ENCODE measurements around the gene NSG1. TPM values are rescaled to one million over a fixed set of nuclear protein-coding genes. Genes with fewer than 3 reads are reported as not detected.

The NSG1 gene
- total and polyA plus RNA-seq, 2 of the 13 experiments (the other 11 are each of a cell fraction or from before 2014, with no cell fraction given) = not detected

DNA sequence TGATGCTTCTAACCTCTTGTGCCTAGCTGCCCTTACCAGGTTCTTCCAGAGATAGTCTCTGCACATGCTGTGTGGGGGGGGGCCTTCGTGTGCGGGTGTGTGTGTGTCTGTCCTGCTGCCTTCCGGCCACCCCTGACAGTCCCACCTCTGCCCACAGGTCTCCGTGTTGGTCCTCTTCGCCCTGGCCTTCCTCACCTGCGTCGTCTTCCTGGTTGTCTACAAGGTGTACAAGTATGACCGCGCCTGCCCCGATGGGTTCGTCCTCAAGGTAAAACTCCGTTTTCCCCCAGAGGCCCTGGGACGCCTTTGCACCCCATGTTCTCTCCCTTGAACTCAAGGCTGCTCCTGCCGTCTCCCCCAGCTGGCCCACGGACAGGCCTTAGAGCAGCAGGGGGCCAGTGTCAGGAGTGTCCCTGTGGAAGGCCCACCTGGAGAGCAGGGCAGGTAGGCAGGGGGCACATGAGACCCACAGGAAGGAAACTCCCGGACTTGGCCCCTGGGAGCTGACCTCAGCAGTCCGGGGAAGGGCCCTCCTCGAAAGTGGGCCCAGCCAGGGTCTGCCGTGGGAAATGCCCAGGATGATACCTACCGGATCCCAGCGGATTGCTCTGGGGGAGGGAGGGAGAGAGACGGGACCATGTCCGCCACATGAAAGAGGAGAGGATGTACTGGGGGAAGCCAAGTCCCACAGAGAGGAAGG lies 22.7 kb downstream of the NSG1 start:
- in situ Hi-C loops (cut with HindIII; ENCODE audit: extremely low pct_ligation_motif_present, low pct_unique_long_range_greater_than_20kb) = no loop called here
- 74% methylated on average over 23 of the region's 23 CpGs for WGBS (ENCODE audit: low lambda C conversion rate)

DNA sequence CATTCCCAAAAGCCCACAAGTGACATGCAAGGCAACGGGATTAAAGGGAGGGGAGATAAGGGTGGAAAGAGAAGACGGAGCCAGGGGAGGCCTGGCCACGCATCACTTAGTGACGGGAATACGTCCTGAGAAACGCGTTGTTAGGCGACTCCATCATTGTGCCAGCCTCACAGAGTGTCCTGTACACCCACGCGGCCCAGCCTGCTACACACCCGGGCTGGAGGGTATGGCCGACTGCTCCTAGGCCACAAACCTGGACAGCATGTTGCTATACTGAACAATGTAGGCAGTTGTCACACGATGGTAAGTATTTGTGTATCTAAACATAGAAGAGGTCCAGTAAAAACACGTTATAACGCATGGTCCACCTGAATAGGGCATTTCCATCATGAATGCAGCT lies 23.4 kb downstream of the NSG1 start:
- BruUV-seq (replicated peaks) = no TSS peak
- Histone ChIP-seq H3K4me2 (ENCODE audit: low read depth, low read length) (no peak overlapping the region), H3K9me3 (ENCODE audit: low read length) (no peaks in the 10 kb centered on the region), H3K4me3 (replicated peaks in 1 of 3; ENCODE audit: insufficient read depth in 1 of 3, low read depth in 2 of 3, low read length in 3 of 3) (no peak overlapping the region), H3K27ac (ENCODE audit: extremely low read length, insufficient read depth, low read length) (no peak overlapping the region), H3K36me3 (replicated peaks in 1 of 2; ENCODE audit: control insufficient read depth in 1 of 2, insufficient read depth in 2 of 2, low read length in 2 of 2) (no peaks in the 10 kb centered on the region), H3K27me3 (ENCODE audit: control insufficient read depth in 1 of 2, insufficient read depth in 2 of 2, low read length in 2 of 2) (peaks cover 7 to 33% of the 10 kb centered on the region in 2 experiments; a peak in 3 of 5 replicates), H3K4me1 (ENCODE audit: insufficient read depth, low read length) (no peaks in the 10 kb centered on the region), H3K79me2 (ENCODE audit: insufficient read depth, low read length) (no peaks in the 10 kb centered on the region), H4K20me1 (ENCODE audit: insufficient read depth, low read length) (no peaks in the 10 kb centered on the region), H2AFZ (ENCODE audit: low read length) (no peak overlapping the region), H3K9ac (ENCODE audit: insufficient read depth, low read depth, low read length) (no peak overlapping the region)
- POLR2A ChIA-PET = no interaction called here
- intact Hi-C loops (cut with micrococcal nuclease; ENCODE audit: unreplicated experiment) (no loop called here), in situ Hi-C loops (cut with HindIII; ENCODE audit: extremely low pct_ligation_motif_present, low pct_unique_long_range_greater_than_20kb) (no loop called here)
- WGBS (ENCODE audit: low lambda C conversion rate) = 79% methylated on average over 15 of the region's 15 CpGs
- ATAC-seq (no peak), DNase-seq (ENCODE audit: low spot score) (no peak), FAIRE-seq (no peak)
- CTCF ChIA-PET (ENCODE audit: low intra/inter-chr PET ratio, low total read pairs) = no interaction called here
- TF ChIP-seq, protein P1, sequence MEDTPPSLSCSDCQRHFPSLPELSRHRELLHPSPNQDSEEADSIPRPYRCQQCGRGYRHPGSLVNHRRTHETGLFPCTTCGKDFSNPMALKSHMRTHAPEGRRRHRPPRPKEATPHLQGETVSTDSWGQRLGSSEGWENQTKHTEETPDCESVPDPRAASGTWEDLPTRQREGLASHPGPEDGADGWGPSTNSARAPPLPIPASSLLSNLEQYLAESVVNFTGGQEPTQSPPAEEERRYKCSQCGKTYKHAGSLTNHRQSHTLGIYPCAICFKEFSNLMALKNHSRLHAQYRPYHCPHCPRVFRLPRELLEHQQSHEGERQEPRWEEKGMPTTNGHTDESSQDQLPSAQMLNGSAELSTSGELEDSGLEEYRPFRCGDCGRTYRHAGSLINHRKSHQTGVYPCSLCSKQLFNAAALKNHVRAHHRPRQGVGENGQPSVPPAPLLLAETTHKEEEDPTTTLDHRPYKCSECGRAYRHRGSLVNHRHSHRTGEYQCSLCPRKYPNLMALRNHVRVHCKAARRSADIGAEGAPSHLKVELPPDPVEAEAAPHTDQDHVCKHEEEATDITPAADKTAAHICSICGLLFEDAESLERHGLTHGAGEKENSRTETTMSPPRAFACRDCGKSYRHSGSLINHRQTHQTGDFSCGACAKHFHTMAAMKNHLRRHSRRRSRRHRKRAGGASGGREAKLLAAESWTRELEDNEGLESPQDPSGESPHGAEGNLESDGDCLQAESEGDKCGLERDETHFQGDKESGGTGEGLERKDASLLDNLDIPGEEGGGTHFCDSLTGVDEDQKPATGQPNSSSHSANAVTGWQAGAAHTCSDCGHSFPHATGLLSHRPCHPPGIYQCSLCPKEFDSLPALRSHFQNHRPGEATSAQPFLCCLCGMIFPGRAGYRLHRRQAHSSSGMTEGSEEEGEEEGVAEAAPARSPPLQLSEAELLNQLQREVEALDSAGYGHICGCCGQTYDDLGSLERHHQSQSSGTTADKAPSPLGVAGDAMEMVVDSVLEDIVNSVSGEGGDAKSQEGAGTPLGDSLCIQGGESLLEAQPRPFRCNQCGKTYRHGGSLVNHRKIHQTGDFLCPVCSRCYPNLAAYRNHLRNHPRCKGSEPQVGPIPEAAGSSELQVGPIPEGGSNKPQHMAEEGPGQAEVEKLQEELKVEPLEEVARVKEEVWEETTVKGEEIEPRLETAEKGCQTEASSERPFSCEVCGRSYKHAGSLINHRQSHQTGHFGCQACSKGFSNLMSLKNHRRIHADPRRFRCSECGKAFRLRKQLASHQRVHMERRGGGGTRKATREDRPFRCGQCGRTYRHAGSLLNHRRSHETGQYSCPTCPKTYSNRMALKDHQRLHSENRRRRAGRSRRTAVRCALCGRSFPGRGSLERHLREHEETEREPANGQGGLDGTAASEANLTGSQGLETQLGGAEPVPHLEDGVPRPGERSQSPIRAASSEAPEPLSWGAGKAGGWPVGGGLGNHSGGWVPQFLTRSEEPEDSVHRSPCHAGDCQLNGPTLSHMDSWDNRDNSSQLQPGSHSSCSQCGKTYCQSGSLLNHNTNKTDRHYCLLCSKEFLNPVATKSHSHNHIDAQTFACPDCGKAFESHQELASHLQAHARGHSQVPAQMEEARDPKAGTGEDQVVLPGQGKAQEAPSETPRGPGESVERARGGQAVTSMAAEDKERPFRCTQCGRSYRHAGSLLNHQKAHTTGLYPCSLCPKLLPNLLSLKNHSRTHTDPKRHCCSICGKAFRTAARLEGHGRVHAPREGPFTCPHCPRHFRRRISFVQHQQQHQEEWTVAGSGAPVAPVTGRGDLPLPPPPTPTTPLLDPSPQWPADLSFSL (CRISPR knock-in tag; IDR thresholded peaks at IDR 0.05) = no peak
- TF ChIP-seq PHF8 (CRISPR knock-in tag; IDR thresholded peaks at IDR 0.05) = no peak
- TF ChIP-seq THYN1 (CRISPR knock-in tag; IDR thresholded peaks at IDR 0.05; ENCODE audit: borderline replicate concordance, low read depth) = no peak
- TF ChIP-seq KDM5A (IDR thresholded peaks at IDR 0.05; ENCODE audit: borderline replicate concordance, low read length) = no peak

More for the DNA sequence above, 22.7 kb downstream of the NSG1 start:
- no peaks in the 10 kb centered on the region for H3K36me3 ChIP-seq (replicated peaks in 1 of 2; ENCODE audit: control insufficient read depth in 1 of 2, insufficient read depth in 2 of 2, low read length in 2 of 2)
- no peak for FAIRE-seq
- no peaks in the 10 kb centered on the region for H3K9me3 ChIP-seq (ENCODE audit: low read length)
- CTCF ChIA-PET (ENCODE audit: low intra/inter-chr PET ratio, low total read pairs) = no interaction called here
- no peak overlapping the region for H3K4me2 ChIP-seq (ENCODE audit: low read depth, low read length)
- no peaks in the 10 kb centered on the region for H3K4me1 ChIP-seq (ENCODE audit: insufficient read depth, low read length)
- H4K20me1 ChIP-seq (ENCODE audit: insufficient read depth, low read length) = no peaks in the 10 kb centered on the region
- H3K9ac ChIP-seq (ENCODE audit: insufficient read depth, low read depth, low read length) = no peak overlapping the region
- no TSS peak for BruUV-seq (replicated peaks)
- H3K27ac ChIP-seq (ENCODE audit: extremely low read length, insufficient read depth, low read length) = no peak overlapping the region
- no peak overlapping the region for H3K4me3 ChIP-seq (replicated peaks in 1 of 3; ENCODE audit: insufficient read depth in 1 of 3, low read depth in 2 of 3, low read length in 3 of 3)
- peaks cover 7 to 40% of the 10 kb centered on the region in 2 experiments; a peak in 3 of 5 replicates for H3K27me3 ChIP-seq (ENCODE audit: control insufficient read depth in 1 of 2, insufficient read depth in 2 of 2, low read length in 2 of 2)
- intact Hi-C loops (cut with micrococcal nuclease; ENCODE audit: unreplicated experiment) = no loop called here
- ATAC-seq = no peak
- TF ChIP-seq ZFP37 (CRISPR knock-in tag; IDR thresholded peaks at IDR 0.05; ENCODE audit: borderline replicate concordance) (no peak), YEATS4 (CRISPR knock-in tag; IDR thresholded peaks at IDR 0.05; ENCODE audit: borderline replicate concordance) (no peak), EHMT2 (IDR thresholded peaks at IDR 0.05; ENCODE audit: borderline replicate concordance, low read depth, low read length) (no peak), CENPX (CRISPR knock-in tag; IDR thresholded peaks at IDR 0.05) (no peak), NFE2L2 (IDR thresholded peaks at IDR 0.05; ENCODE audit: low read length) (no peak), ZNF317 (CRISPR knock-in tag; IDR thresholded peaks at IDR 0.05) (no peak), PHF21A (CRISPR knock-in tag; IDR thresholded peaks at IDR 0.05) (no peak), ZNF335 (CRISPR knock-in tag; IDR thresholded peaks at IDR 0.05) (no peak), SP5 (CRISPR knock-in tag; IDR thresholded peaks at IDR 0.05; ENCODE audit: borderline replicate concordance, low read depth) (no peak), YEATS2 (CRISPR knock-in tag; IDR thresholded peaks at IDR 0.05; ENCODE audit: borderline replicate concordance) (no peak)
- TF ChIP-seq, protein P2, sequence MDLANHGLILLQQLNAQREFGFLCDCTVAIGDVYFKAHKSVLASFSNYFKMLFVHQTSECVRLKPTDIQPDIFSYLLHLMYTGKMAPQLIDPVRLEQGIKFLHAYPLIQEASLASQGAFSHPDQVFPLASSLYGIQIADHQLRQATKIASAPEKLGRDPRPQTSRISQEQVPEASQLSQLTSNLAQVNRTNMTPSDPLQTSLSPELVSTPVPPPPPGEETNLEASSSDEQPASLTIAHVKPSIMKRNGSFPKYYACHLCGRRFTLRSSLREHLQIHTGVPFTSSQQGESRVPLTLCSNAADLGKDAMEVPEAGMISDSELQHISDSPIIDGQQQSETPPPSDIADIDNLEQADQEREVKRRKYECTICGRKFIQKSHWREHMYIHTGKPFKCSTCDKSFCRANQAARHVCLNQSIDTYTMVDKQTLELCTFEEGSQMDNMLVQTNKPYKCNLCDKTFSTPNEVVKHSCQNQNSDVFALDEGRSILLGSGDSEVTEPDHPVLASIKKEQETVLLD (CRISPR knock-in tag; IDR thresholded peaks at IDR 0.05; ENCODE audit: low read depth) = no peak
- no peaks in the 10 kb centered on the region for H3K79me2 ChIP-seq (ENCODE audit: insufficient read depth, low read length)
- POLR2A ChIA-PET = no interaction called here
- no peak overlapping the region for H2AFZ ChIP-seq (ENCODE audit: low read length)
- no peak for DNase-seq (ENCODE audit: low spot score)

All from HepG2 (cell line).